Fibroblast of peridontal ligament (primary cell): ENCODE results near the gene SLCO2B1.
"Not testable (repeated sequence)": the region's sequence is repeated elsewhere in the genome, so short reads cannot be mapped to it uniquely, and the experiment has no call there.

Experiments used
- DNase-seq: peaks from one replicate; pipeline ENCODE4 v3.0.0-alpha.2; 2010; ENCODE audit errors: extremely low read depth

Gene SLCO2B1

GRCh38 chr11:75150879-75151278 lies at the start of gene SLCO2B1:
Gene SLCO2B1, plus strand, starts transcription at chr11:75151107. Its CDS starts 275 bp downstream, at chr11:75151382.
- DNase-seq = no peak

GRCh38 chr11:75101424-75102128 lies 49.3 kb upstream of the SLCO2B1 start:
- DNase-seq = no peak

- DNase-seq = peak; percentile 74
Measured at GRCh38 chr11:75103380-75104026, 47.4 kb upstream of the SLCO2B1 start.

GRCh38 chr11:75105462-75105925 lies 45.4 kb upstream of the SLCO2B1 start:
- DNase-seq = no peak

GRCh38 chr11:75105967-75106681 lies 44.8 kb upstream of the SLCO2B1 start:
- not testable (repeated sequence) for DNase-seq

GRCh38 chr11:75107187-75107586 lies 43.7 kb upstream of the SLCO2B1 start:
- no peak for DNase-seq

GRCh38 chr11:75112200-75112599 lies 38.7 kb upstream of the SLCO2B1 start:
- DNase-seq = no peak

- DNase-seq = no peak
Measured at GRCh38 chr11:75113030-75113429, 37.9 kb upstream of the SLCO2B1 start.

- no peak for DNase-seq
Measured at GRCh38 chr11:75114465-75114864, 36.4 kb upstream of the SLCO2B1 start.

- no peak for DNase-seq
Measured at GRCh38 chr11:75118577-75118976, 32.3 kb upstream of the SLCO2B1 start.

- no peak for DNase-seq
Measured at GRCh38 chr11:75126564-75126963, 24.3 kb upstream of the SLCO2B1 start.

GRCh38 chr11:75132080-75132479 lies 18.8 kb upstream of the SLCO2B1 start:
- no peak for DNase-seq

- DNase-seq = no peak
Measured at GRCh38 chr11:75133976-75134375, 16.9 kb upstream of the SLCO2B1 start.

- no peak for DNase-seq
Measured at GRCh38 chr11:75135021-75135650, 15.8 kb upstream of the SLCO2B1 start.

GRCh38 chr11:75135651-75136050 lies 15.3 kb upstream of the SLCO2B1 start:
- DNase-seq = no peak

GRCh38 chr11:75140269-75141138 lies 10.4 kb upstream of the SLCO2B1 start:
- peak; percentile 20 for DNase-seq

GRCh38 chr11:75141166-75141565 lies 9.7 kb upstream of the SLCO2B1 start:
- no peak for DNase-seq

GRCh38 chr11:75142714-75143419 lies 8.0 kb upstream of the SLCO2B1 start:
- DNase-seq = peak; percentile 83

- DNase-seq = no peak
Measured at GRCh38 chr11:75143420-75143731, 7.5 kb upstream of the SLCO2B1 start.

GRCh38 chr11:75144716-75145014 lies 6.2 kb upstream of the SLCO2B1 start:
- DNase-seq = no peak
